Immature natural killer cell (primary cell): ENCODE measurements around the gene KANSL3. TPM values are rescaled to one million over a fixed set of nuclear protein-coding genes. Genes with fewer than 3 reads are reported as not detected.

Source experiments
- DNase-seq, 3 donors: peaks; one replicate each; pipeline ENCODE4 v3.0.0; 2022; ENCODE audit warnings: mixed read lengths in 1 of 3
- H3K27ac Mint-ChIP-seq, 6 donors: one replicate each; pipeline ENCODE4 v1.8.0; 2020; ENCODE audit warnings: mixed read lengths in 6 of 6, mild to moderate bottlenecking in 5 of 6, inconsistent platforms in 4 of 6, moderate library complexity in 3 of 6
- H3K27me3 Mint-ChIP-seq, 3 donors: one replicate each; pipeline ENCODE4 v1.8.0; 2020 to 2021; ENCODE audit warnings: low read depth in 3 of 3, mild to moderate bottlenecking in 3 of 3, mixed read lengths in 3 of 3, moderate library complexity in 3 of 3, inconsistent platforms in 1 of 3
- H3K36me3 Mint-ChIP-seq, 3 donors: one replicate each; pipeline ENCODE4 v1.8.0; 2020; ENCODE audit warnings: mixed read lengths in 3 of 3, inconsistent platforms in 2 of 3, mild to moderate bottlenecking in 2 of 3
- H3K4me1 Mint-ChIP-seq, 2 donors: one replicate each; pipeline ENCODE4 v1.8.0; 2020; ENCODE audit warnings: inconsistent platforms in 2 of 2, mild to moderate bottlenecking in 2 of 2, mixed read lengths in 2 of 2, moderate library complexity in 1 of 2
- H3K4me3 Mint-ChIP-seq, 5 donors: one replicate each; pipeline ENCODE4 v1.8.0; 2020; ENCODE audit warnings: mild to moderate bottlenecking in 5 of 5, mixed read lengths in 5 of 5, inconsistent platforms in 3 of 5, moderate library complexity in 3 of 5
- H3K9me3 Mint-ChIP-seq, 6 donors: one replicate each; pipeline ENCODE4 v1.8.0; 2020; ENCODE audit warnings: mild to moderate bottlenecking in 6 of 6, mixed read lengths in 6 of 6, inconsistent platforms in 4 of 6, moderate library complexity in 3 of 6
- polyA plus RNA-seq, 3 donors: library from polyadenylated mRNA; unstranded; fragments of 300-500 nt; fragmentation: Illumina TruSeq; gene quantifications; one replicate each; pipeline ENCODE4 v1.2.3, GENCODE V29; 2021

The KANSL3 gene
- polyA plus RNA-seq, 3 donors from 2014 or later: 8.2 to 22.2 (median 9.9) TPM

DNA sequence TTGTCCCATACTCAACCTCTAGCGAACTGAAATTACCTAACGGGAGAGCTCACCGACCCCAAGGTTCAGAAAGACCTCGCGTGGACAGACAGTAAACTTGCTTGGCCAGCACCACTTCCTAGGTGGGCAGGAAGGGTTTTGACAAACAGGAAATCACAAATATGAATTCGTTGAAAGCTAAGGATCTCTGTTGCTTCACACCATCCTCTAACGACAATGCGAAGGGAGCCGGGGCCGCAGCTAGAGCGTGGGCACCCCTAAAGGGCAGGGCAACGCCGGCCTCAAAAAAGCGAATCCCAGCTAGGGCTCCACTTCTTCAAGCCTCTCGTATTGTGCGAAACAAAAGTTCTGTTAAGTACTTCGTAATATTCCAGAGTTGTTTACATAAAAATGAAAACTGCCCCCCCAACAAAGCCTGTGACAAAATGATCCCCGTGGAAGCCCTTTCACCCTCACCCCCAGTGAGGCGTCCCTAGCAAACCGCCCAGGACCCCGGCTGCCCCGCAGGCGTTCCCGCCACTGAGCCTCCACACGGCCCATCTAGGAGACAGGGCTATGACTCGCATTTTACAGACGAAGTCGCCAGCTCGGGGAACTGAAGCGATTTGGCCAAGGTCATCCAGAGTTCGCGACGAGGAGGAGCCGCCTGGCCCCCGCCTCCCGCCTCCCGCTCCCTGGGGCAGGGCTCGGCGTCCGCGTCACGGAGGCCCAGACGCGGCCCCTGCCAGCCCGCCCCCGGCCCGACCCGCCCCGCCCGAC, 548 bp downstream of the KANSL3 start:
- peak; percentile 81 to 86 (median 86) for DNase-seq
- Mint-ChIP-seq H3K36me3 (peaks cover 6 to 7% (median 7%) of the 10 kb centered on the region in 3 donors), H3K9me3 (no peaks in the 10 kb centered on the region), H3K27ac (peak overlapping the region; percentile 91 to 99 (median 97)), H3K4me1 (peaks cover 40 to 43% of the 10 kb centered on the region in 2 donors), H3K27me3 (peaks cover 0 to 8% (median 2%) of the 10 kb centered on the region in 3 donors), H3K4me3 (peak overlapping the region; percentile 94 to 98 (median 96))

DNA sequence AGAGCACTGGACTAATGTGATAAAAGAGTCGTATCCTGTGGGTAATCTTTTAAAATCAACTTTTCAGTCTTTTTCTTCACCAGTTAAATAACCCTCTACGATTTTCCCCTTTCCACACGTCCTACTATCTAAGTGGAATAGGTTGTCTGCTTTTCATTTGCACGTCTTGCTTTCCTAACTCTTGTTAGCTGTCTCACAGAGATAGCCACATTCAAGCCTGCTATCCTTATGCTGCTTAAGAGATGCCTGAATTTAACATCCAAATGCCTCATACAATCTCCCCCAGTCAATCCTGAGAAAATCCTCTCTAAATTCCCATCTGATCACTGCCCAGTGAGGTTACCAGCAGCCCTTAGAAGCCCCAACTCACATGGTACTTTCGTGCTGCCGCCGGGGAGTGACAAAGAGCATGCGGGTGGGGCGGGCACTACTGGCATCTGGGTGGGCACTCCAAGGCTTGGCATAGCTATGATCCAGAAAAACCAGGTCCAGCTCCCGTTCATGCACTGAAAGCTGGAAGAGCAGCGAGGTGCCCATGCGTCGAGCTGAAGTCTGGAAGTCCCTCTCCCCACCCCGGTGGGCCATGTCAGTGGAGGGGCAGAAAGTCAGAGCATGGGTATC, 1.5 kb downstream of the KANSL3 start:
- peak overlapping the region; percentile 94 to 98 (median 96) for H3K4me3 Mint-ChIP-seq
- no peaks in the 10 kb centered on the region for H3K9me3 Mint-ChIP-seq
- H3K4me1 Mint-ChIP-seq: peaks cover 45 to 48% of the 10 kb centered on the region in 2 donors
- peaks cover 0 to 8% (median 2%) of the 10 kb centered on the region in 3 donors for H3K27me3 Mint-ChIP-seq
- H3K36me3 Mint-ChIP-seq: peaks cover 6 to 10% (median 7%) of the 10 kb centered on the region in 3 donors
- DNase-seq: no peak
- H3K27ac Mint-ChIP-seq: peak overlapping the region; percentile 91 to 99 (median 97)

DNA sequence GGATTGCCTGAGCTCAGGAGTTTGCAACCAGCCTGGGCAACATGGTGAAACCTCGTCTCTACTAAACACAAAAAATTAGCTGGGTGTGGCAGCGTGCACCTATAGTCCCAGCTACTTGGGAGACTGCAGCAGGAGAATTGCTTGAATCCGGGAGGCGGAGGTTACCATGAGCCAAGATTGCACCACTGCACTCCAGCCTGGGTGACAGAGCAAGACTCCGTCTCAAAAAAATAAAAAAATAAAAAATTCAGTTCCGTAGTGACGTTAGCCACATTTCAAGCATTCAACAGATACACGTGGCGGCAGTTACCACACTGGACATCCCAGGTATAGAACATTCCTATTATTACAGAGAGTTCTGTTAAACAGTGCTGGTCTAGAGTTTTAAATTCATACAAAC, 4.5 kb downstream of the KANSL3 start:
- peaks cover 49 to 63% of the 10 kb centered on the region in 2 donors for H3K4me1 Mint-ChIP-seq
- no peak for DNase-seq
- peaks cover 0 to 8% (median 2%) of the 10 kb centered on the region in 3 donors for H3K27me3 Mint-ChIP-seq
- H3K27ac Mint-ChIP-seq: no peak overlapping the region
- peaks cover 20 to 30% (median 25%) of the 10 kb centered on the region in 3 donors for H3K36me3 Mint-ChIP-seq
- H3K9me3 Mint-ChIP-seq: no peaks in the 10 kb centered on the region
- H3K4me3 Mint-ChIP-seq: no peak overlapping the region

DNA sequence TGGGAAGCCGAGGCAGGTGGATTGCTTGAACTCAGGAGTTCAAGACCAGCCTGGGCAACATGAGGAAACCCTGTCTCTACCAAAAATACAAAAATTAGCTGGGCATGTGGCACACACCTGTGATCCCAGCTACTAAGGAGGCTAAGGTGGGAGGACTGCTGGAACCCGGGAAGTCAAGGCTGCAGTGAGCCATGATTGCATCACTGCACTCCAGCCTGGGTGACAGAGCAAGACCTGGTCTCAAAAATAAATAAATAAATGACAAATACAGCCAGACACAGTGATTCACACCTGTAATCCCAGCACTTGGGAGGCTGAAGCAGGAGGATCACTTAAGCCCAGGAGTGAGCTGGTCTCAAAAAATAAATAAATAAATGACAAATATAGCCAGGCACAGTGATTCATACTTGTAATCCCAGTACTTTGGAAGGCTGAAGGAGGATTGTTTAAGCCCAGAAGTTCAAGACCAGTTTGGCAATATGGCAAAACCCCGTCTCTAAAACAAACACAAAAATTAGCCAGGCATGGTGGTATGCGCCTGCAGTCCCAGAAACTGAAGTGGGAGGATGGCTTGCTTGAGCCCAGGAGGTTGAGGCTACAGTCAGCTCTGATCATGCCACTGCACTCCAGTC, 6.2 kb downstream of the KANSL3 start:
- H3K4me3 Mint-ChIP-seq: no peak overlapping the region
- H3K4me1 Mint-ChIP-seq: peaks cover 35 to 67% of the 10 kb centered on the region in 2 donors

DNA sequence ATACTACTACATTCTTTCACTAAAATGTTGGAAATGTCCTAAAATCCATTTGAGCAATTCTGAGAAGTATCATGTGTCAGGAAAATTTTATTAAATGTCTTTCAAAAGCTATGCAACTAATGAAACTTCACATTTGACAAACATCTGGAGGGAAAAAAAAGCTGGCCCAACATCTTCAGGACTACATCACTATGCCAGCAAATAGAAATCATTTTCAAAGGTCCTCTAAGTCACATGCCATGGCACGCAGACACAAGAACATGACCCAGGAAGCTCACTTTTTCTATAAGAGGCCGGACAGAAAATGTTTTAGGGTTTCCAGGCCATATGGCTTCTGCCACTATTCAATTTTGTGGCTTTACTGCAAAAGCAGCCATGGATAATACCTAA, 11.6 kb downstream of the KANSL3 start:
- no peak for DNase-seq
- no peaks in the 10 kb centered on the region for H3K9me3 Mint-ChIP-seq
- H3K4me1 Mint-ChIP-seq: peaks cover 13 to 57% of the 10 kb centered on the region in 2 donors
- H3K27ac Mint-ChIP-seq: no peak overlapping the region
- H3K36me3 Mint-ChIP-seq: peaks cover 23 to 47% (median 28%) of the 10 kb centered on the region in 3 donors
- no peak overlapping the region for H3K4me3 Mint-ChIP-seq
- H3K27me3 Mint-ChIP-seq: no peaks in the 10 kb centered on the region

More for the DNA sequence above, 6.2 kb downstream of the KANSL3 start:
- DNase-seq: no peak
- peaks cover 20 to 44% (median 30%) of the 10 kb centered on the region in 3 donors for H3K36me3 Mint-ChIP-seq
- H3K27ac Mint-ChIP-seq: peak overlapping the region in 1 of 6 donors; percentile 30
- no peaks in the 10 kb centered on the region for H3K9me3 Mint-ChIP-seq
- H3K27me3 Mint-ChIP-seq: no peaks in the 10 kb centered on the region

DNA sequence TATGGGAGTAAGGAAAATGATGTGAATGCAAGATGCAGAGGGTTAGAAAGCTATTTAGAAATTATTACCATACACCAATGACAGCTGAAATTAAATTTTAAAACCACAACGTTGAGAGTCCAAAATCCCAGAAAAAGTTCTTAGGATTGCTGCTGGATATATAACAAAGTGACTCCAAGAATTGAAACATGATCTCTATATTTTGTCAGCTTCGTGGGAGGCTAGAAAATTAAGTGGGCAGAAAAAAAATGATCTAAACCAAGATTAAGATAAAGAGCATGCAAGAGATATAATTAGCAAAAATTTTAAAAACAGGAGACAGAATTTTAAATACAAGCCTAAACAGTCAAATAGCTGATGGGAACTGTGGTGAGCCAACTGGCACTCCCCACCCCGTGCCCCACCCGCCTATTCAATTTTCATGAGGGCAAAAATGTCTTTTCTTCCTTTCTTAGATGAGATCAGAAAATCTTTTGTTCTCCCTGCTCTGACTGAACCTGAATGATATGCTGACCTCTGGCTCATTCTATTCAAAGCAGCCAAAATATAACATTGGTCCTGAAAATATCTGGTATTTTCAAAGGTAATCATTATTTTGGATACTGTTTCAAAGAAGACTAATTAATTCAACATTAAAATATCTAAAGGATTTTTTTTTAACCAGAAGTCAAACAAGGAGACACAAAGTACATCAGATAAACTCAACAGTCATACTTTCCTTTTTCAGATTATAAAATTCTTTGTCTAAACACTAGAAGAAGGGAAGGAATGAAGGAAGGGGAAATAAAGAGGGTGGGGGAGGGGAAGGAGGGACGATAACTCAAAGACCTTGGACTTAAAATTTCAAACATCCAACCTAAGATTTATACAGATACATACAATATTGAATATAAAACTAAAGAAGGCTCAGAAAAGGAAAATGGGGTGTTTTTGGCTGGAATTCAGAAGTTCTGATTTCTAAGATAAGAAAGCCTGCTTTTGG, 12.2 kb downstream of the KANSL3 start:
- Mint-ChIP-seq H3K9me3 (no peaks in the 10 kb centered on the region), H3K27me3 (no peaks in the 10 kb centered on the region), H3K4me3 (no peak overlapping the region), H3K4me1 (peaks cover 13 to 51% of the 10 kb centered on the region in 2 donors), H3K27ac (peak overlapping the region in 2 of 6 donors; percentile 30 to 51), H3K36me3 (peaks cover 18 to 43% (median 23%) of the 10 kb centered on the region in 3 donors)
- DNase-seq: no peak

DNA sequence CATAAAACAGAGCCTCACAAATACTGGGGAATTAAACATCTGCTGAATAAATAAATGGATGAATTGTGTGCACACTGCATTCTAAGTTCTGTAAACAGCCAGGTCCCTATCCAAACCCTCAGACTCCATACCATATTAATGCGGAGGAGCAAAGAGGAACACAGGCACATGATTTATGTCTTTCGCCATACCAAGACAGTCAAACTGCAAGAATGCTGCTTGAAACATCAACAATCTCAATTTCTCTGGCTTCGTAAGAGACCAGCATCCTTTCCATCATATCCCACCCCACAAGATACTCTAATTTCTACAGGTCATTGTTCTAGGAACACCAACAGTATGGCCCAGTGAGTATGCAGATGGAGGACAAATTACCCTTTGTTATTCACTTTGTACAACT, 15.0 kb downstream of the KANSL3 start:
- Mint-ChIP-seq H3K4me3 (no peak overlapping the region), H3K9me3 (peaks cover 0 to 1% (median 0%) of the 10 kb centered on the region in 6 donors), H3K27ac (peak overlapping the region in 1 of 6 donors; percentile 57), H3K27me3 (peaks cover 0 to 4% (median 0%) of the 10 kb centered on the region in 3 donors), H3K36me3 (peaks cover 9 to 32% (median 20%) of the 10 kb centered on the region in 3 donors), H3K4me1 (peaks cover 18 to 46% of the 10 kb centered on the region in 2 donors)
- no peak for DNase-seq

DNA sequence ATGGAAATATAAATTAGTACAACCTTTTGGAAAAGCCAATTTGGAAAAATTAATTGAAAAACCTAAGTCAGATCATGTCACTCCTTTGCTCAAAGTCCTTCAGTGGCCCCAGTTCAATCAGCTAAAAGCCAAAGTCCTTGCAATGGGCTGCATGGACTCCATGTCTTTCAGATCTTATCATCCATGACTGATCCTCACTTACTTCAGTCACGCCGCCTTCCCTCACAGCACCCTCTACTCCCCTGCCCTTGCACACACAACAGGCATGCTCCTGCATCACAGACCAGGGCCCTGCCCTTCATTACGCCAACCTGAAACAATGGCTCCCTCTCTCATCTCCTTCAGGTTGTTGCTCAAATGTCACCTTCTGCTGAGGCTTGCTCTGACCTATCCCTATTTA, 15.6 kb downstream of the KANSL3 start:
- Mint-ChIP-seq H3K27me3 (peaks cover 0 to 4% (median under 1%) of the 10 kb centered on the region in 3 donors), H3K27ac (peak overlapping the region in 1 of 6 donors; percentile 57), H3K36me3 (peaks cover 9 to 29% (median 18%) of the 10 kb centered on the region in 3 donors), H3K4me3 (no peak overlapping the region), H3K4me1 (peaks cover 23 to 42% of the 10 kb centered on the region in 2 donors), H3K9me3 (peaks cover 0 to 1% (median 0%) of the 10 kb centered on the region in 6 donors)
- DNase-seq: no peak

DNA sequence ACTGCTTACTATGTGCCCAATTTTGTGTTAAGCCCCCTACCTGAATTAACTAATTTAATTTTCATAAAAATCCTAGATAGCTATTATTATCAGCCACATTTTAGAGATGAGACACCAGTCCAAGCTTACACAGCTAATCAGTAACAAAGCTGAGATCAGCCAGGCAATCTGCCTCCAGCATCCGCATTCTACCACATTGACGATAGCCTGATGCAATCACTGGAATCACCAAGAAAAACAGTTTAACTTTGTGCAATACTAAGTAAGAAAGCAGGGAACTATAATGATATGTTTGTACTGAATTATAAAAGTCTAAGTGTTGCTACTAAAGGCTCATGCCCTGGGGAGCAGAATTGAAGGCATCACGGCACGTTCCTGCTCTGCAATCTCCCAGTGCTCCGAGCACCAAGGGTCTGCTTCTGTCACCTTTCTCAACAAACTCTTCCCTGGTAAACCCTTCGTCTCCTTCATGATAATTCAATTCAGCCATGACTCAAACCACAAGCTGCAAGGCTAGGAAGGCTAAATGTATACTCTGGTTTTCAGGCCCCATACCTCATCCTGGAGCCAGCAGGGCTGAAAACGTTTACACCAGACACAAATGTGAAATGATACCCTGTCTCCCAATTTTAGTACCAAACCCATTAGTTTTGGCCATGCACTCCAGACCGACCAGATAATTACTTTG, 19.4 kb downstream of the KANSL3 start:
- no peak for DNase-seq
- Mint-ChIP-seq H3K9me3 (peaks cover 0 to 1% (median 0%) of the 10 kb centered on the region in 6 donors), H3K27me3 (peaks cover 0 to 8% (median 4%) of the 10 kb centered on the region in 3 donors), H3K4me3 (peak overlapping the region in 2 of 5 donors; percentile 24 to 39), H3K36me3 (peaks cover 4 to 19% (median 16%) of the 10 kb centered on the region in 3 donors), H3K4me1 (peaks cover 34 to 46% of the 10 kb centered on the region in 2 donors), H3K27ac (peak overlapping the region in 5 of 6 donors; percentile 19 to 89 (median 71))

DNA sequence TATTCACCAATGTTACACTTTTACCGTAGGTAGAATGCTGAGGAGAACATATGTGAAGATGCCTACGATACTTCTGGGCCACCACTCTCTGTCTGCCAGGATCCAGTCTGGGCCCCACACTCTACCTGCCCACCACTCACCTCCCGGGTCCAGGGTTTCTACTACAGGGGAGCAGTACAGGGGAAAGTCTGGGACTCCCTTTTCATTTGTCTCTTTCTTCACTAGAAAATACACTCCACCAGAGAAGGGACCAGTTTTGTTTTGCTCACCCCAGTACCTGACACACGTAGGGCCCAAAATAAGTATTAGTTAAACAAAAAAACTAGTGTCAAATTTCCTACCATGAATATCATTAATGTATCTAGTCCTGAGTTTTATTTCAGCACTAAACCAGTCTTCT, 21.1 kb downstream of the KANSL3 start:
- peak overlapping the region; percentile 89 to 95 (median 92) for H3K27ac Mint-ChIP-seq
- peaks cover 4 to 23% (median 20%) of the 10 kb centered on the region in 3 donors for H3K36me3 Mint-ChIP-seq
- peaks cover 33 to 35% of the 10 kb centered on the region in 2 donors for H3K4me1 Mint-ChIP-seq
- peaks cover 0 to 9% (median 4%) of the 10 kb centered on the region in 3 donors for H3K27me3 Mint-ChIP-seq
- peak overlapping the region; percentile 61 to 95 (median 84) for H3K4me3 Mint-ChIP-seq
- no peak for DNase-seq
- peaks cover 0 to 1% (median 0%) of the 10 kb centered on the region in 6 donors for H3K9me3 Mint-ChIP-seq

DNA sequence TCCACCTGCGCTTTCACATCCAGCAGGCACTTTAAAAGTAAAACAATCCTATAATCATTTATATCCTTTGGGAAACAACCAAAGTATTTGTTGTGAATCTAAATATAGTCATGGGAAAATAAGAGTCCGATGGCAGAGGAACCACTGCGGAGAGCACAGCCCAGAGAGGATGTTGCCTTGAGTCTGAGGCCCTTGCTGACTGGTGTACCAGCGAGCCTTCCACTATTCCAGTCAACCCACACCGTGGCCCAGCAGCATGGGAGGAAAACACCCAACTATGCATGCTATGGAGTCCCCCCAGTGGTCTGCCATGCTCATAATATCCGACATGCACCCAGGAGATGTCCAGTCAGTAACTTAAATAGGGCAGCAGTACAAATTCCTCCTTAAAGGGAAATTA, 21.6 kb downstream of the KANSL3 start:
- Mint-ChIP-seq H3K27ac (peak overlapping the region; percentile 81 to 95 (median 92)), H3K9me3 (peaks cover 0 to 1% (median 0%) of the 10 kb centered on the region in 6 donors), H3K4me1 (peaks cover 33 to 35% of the 10 kb centered on the region in 2 donors), H3K27me3 (peaks cover 0 to 9% (median 4%) of the 10 kb centered on the region in 3 donors), H3K4me3 (peak overlapping the region in 4 of 5 donors; percentile 21 to 95 (median 58)), H3K36me3 (peaks cover 4 to 27% (median 25%) of the 10 kb centered on the region in 3 donors)
- DNase-seq: no peak

DNA sequence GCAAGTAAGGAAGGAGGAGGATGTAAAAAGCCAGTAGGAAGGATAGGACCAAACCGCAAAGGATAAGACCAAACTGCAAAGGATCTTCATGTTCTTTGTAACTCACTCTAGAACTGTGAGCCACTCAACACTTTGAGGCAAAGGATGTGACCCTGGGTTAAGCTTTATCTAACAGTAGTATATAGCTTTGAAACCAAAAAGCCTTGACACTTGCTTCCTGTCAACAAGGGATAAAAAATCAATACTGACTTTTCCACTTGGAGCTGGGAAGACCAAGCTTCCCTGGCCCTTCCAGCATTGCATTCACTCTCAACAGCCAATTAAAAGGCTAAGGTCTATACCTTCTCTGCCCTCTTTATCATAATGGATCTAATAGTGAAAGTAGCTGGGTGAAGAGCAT, 22.0 kb downstream of the KANSL3 start:
- Mint-ChIP-seq H3K9me3 (peaks cover 0 to 1% (median 0%) of the 10 kb centered on the region in 6 donors), H3K27ac (peak overlapping the region; percentile 81 to 95 (median 90)), H3K4me1 (peaks cover 33 to 35% of the 10 kb centered on the region in 2 donors), H3K4me3 (peak overlapping the region in 4 of 5 donors; percentile 8 to 95 (median 70)), H3K27me3 (peaks cover 0 to 9% (median 4%) of the 10 kb centered on the region in 3 donors), H3K36me3 (peaks cover 4 to 31% (median 29%) of the 10 kb centered on the region in 3 donors)
- no peak for DNase-seq
